ENCODE measurements around the gene NEUROD2.

The NEUROD2 gene

GRCh38 chr17:39621523-39622379 is 14.0 kb upstream of the NEUROD2 start:
- TF ChIP-seq, protein P1, sequence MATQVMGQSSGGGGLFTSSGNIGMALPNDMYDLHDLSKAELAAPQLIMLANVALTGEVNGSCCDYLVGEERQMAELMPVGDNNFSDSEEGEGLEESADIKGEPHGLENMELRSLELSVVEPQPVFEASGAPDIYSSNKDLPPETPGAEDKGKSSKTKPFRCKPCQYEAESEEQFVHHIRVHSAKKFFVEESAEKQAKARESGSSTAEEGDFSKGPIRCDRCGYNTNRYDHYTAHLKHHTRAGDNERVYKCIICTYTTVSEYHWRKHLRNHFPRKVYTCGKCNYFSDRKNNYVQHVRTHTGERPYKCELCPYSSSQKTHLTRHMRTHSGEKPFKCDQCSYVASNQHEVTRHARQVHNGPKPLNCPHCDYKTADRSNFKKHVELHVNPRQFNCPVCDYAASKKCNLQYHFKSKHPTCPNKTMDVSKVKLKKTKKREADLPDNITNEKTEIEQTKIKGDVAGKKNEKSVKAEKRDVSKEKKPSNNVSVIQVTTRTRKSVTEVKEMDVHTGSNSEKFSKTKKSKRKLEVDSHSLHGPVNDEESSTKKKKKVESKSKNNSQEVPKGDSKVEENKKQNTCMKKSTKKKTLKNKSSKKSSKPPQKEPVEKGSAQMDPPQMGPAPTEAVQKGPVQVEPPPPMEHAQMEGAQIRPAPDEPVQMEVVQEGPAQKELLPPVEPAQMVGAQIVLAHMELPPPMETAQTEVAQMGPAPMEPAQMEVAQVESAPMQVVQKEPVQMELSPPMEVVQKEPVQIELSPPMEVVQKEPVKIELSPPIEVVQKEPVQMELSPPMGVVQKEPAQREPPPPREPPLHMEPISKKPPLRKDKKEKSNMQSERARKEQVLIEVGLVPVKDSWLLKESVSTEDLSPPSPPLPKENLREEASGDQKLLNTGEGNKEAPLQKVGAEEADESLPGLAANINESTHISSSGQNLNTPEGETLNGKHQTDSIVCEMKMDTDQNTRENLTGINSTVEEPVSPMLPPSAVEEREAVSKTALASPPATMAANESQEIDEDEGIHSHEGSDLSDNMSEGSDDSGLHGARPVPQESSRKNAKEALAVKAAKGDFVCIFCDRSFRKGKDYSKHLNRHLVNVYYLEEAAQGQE (IDR thresholded peaks at IDR 0.05; ENCODE audit: insufficient read depth in 1 of 2, low read depth in 2 of 2, low read length in 2 of 2), result peak; percentile 88 to 94
- TF ChIP-seq TAF1 (IDR thresholded peaks at IDR 0.05; ENCODE audit: borderline replicate concordance, insufficient read depth, low read length) (no peak), POLR2AphosphoS5 (IDR thresholded peaks at IDR 0.05; ENCODE audit: low read depth, low read length) (no peak), SIN3A (IDR thresholded peaks at IDR 0.05; ENCODE audit: borderline replicate concordance, insufficient read depth, low read length) (no peak), FOXP2 (optimal IDR thresholded peaks at IDR 0.05; ENCODE audit: borderline replicate concordance, extremely low read depth, extremely low read length, insufficient read depth) (no peak)

GRCh38 chr17:39619786-39620101 is 12.0 kb upstream of the NEUROD2 start:
- TF ChIP-seq POLR2AphosphoS5 (IDR thresholded peaks at IDR 0.05; ENCODE audit: low read depth, low read length) (no peak), FOXP2 (optimal IDR thresholded peaks at IDR 0.05; ENCODE audit: borderline replicate concordance, extremely low read depth, extremely low read length, insufficient read depth) (no peak), TAF1 (IDR thresholded peaks at IDR 0.05; ENCODE audit: borderline replicate concordance, insufficient read depth, low read length) (no peak), SIN3A (IDR thresholded peaks at IDR 0.05; ENCODE audit: borderline replicate concordance, insufficient read depth, low read length) (no peak)
- TF ChIP-seq, protein P1 (IDR thresholded peaks at IDR 0.05; ENCODE audit: insufficient read depth in 1 of 2, low read depth in 2 of 2, low read length in 2 of 2), result no peak

DNA sequence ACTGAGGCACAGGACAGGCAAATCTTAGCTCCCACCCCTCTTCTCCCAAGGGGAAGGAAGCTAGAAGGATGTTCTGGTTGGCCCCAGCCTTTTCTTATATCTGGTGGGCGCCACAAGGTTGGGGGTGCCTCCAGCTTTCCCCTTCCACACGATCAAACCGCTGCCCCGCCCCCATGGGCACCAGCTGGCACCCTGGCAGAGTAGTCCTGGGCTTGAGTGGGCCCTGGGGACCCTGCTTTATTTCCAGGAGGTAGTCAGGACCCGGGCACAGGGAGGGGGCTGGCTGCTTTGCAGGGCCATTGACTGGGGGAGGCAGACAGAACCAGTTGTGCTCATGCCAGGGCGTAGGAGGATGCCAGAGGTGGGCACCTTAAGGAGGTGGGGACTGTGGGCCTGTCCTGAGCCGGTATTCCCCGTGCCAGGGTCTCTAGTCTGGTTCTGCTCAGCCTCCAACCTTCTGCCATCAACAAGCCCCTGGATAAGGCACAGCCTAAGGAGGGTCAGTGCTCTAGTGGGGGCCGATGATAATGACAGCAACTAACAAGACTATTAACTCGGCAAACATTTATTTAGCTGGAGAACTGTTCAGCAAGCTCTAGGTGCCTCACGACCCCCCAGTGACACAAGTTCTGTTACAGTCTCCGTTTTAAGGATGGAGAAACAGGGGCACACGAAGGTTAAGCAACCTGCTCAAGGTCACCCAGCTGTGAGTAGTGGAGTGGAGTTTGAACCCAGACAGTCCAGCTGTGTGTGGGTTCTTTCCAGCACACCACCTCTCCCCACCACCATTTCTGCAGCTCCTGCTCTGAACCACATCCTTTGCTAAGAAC is 11.5 kb upstream of the NEUROD2 start:
- TF ChIP-seq SIN3A (IDR thresholded peaks at IDR 0.05; ENCODE audit: borderline replicate concordance, insufficient read depth, low read length), result no peak
- TF ChIP-seq FOXP2 (optimal IDR thresholded peaks at IDR 0.05; ENCODE audit: borderline replicate concordance, extremely low read depth, extremely low read length, insufficient read depth), result no peak
- no peak for TF ChIP-seq POLR2AphosphoS5 (IDR thresholded peaks at IDR 0.05; ENCODE audit: low read depth, low read length)
- TF ChIP-seq, protein P1 (IDR thresholded peaks at IDR 0.05; ENCODE audit: insufficient read depth in 1 of 2, low read depth in 2 of 2, low read length in 2 of 2), result no peak
- no peak for TF ChIP-seq TAF1 (IDR thresholded peaks at IDR 0.05; ENCODE audit: borderline replicate concordance, insufficient read depth, low read length)

GRCh38 chr17:39618246-39618913 is 10.7 kb upstream of the NEUROD2 start:
- TF ChIP-seq TAF1 (IDR thresholded peaks at IDR 0.05; ENCODE audit: borderline replicate concordance, insufficient read depth, low read length), result no peak
- TF ChIP-seq SIN3A (IDR thresholded peaks at IDR 0.05; ENCODE audit: borderline replicate concordance, insufficient read depth, low read length), result no peak
- TF ChIP-seq POLR2AphosphoS5 (IDR thresholded peaks at IDR 0.05; ENCODE audit: low read depth, low read length), result no peak
- TF ChIP-seq FOXP2 (optimal IDR thresholded peaks at IDR 0.05; ENCODE audit: borderline replicate concordance, extremely low read depth, extremely low read length, insufficient read depth), result no peak

Measured in PFSK-1 (cell line).